Muscle of leg (tissue), 11 donors: Measurements from ENCODE around the gene MYPN. TPM values are rescaled to one million over a fixed set of nuclear protein-coding genes. Genes with fewer than 3 reads are reported as not detected.
"Not testable (repeated sequence)": the region's sequence is repeated elsewhere in the genome, so short reads cannot be mapped to it uniquely, and the experiment has no call there.

Source experiments
- DNase-seq: peaks from one replicate; pipeline ENCODE4 v3.0.0; 2013
- H3K27ac ChIP-seq: one replicate; pipeline ENCODE4 v1.5.1; 2013; ENCODE audit warnings: mild to moderate bottlenecking, low read length, control low read depth
- H3K27me3 ChIP-seq: one replicate; pipeline ENCODE4 v1.6.1; 2013; ENCODE audit warnings: low read length; ENCODE audit not compliant: control insufficient read depth, insufficient read depth
- H3K36me3 ChIP-seq: one replicate; pipeline ENCODE4 v1.6.1; 2013; ENCODE audit warnings: low read length; ENCODE audit not compliant: control insufficient read depth, insufficient read depth
- H3K4me1 ChIP-seq: one replicate; pipeline ENCODE4 v1.6.1; 2013; ENCODE audit warnings: low read length; ENCODE audit not compliant: control insufficient read depth, insufficient read depth
- H3K4me3 ChIP-seq: one replicate; pipeline ENCODE4 v1.5.1; 2013; ENCODE audit warnings: low read length, control low read depth
- H3K9me3 ChIP-seq: replicated peaks from 2 replicates; pipeline ENCODE4 v1.6.1; 2013; ENCODE audit warnings: low read depth, low read length; ENCODE audit not compliant: control insufficient read depth
- WGBS: methylation state at CpG from one replicate; pipeline ENCODE4 v1.1.5; 2013; ENCODE audit warnings: missing lambda C conversion rate; ENCODE audit not compliant: insufficient coverage; 5-methylcytosine and 5-hydroxymethylcytosine counted together
- polyA plus RNA-seq, 8 donors: library from polyadenylated mRNA; unstranded; fragments of 120-200 nt; gene quantifications; one replicate each; pipeline versions ENCODE4 v1.2.1 to v1.2.3, GENCODE V29; 2013; ENCODE audit warnings: inconsistent platforms in 1 of 8, low replicate concordance in 1 of 8; ENCODE audit not compliant: insufficient read length in 8 of 8, insufficient read depth in 1 of 8
- total RNA-seq: library from RNA; stranded (reverse); fragments of 120-200 nt; gene quantifications from one replicate; pipeline ENCODE4 v1.2.4, GENCODE V29; 2013

Gene MYPN
- total and polyA plus RNA-seq, 9 donors: 49.1 to 88.0 (median 63.3) TPM

GRCh38 chr10:68237173-68237572, 127.9 kb downstream of the MYPN start:
- DNase-seq: no peak
- no CpG with 5 or more reads among the region's 3 CpGs for WGBS
- H3K9me3 ChIP-seq: no peaks in the 10 kb centered on the region

GRCh38 chr10:68238371-68238770, 129.1 kb downstream of the MYPN start:
- no peaks in the 10 kb centered on the region for H3K36me3 ChIP-seq
- DNase-seq: no peak
- WGBS: 87% methylated on average over 6 of the region's 6 CpGs
- H3K4me3 ChIP-seq: no peak overlapping the region
- H3K27ac ChIP-seq: no peak overlapping the region
- H3K27me3 ChIP-seq: peaks cover 3% of the 10 kb centered on the region
- H3K4me1 ChIP-seq: no peaks in the 10 kb centered on the region
- no peaks in the 10 kb centered on the region for H3K9me3 ChIP-seq

More at GRCh38 chr10:68237173-68237572, 127.9 kb downstream of the MYPN start:
- Histone ChIP-seq H3K27me3 (peaks cover 3% of the 10 kb centered on the region), H3K36me3 (no peaks in the 10 kb centered on the region), H3K27ac (no peak overlapping the region), H3K4me1 (no peaks in the 10 kb centered on the region), H3K4me3 (no peak overlapping the region)

DNA sequence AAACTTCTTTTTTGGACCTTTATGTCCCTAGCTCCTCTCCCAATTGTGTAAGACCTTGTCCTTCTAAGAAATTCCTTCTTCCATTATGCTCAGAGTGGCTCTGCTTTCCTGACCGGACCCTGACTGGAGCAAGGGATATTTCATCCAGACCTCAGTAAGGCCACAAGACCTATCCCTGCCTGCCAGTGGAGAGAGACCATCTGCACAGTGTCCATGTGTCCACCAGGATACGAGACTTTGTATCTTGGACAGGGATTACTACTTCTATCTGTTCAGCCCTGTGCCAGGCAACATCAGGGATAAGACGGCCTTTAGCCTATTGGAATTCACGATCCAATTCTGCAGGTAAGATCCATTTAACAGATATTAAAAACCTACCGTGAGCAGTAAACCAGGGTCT, 129.8 kb downstream of the MYPN start:
- Histone ChIP-seq H3K4me1 (no peaks in the 10 kb centered on the region), H3K27ac (no peak overlapping the region), H3K36me3 (no peaks in the 10 kb centered on the region), H3K9me3 (no peaks in the 10 kb centered on the region), H3K27me3 (peaks cover 2% of the 10 kb centered on the region), H3K4me3 (no peak overlapping the region)
- WGBS: 86% methylated on average over 2 of the region's 5 CpGs
- no peak for DNase-seq

DNA sequence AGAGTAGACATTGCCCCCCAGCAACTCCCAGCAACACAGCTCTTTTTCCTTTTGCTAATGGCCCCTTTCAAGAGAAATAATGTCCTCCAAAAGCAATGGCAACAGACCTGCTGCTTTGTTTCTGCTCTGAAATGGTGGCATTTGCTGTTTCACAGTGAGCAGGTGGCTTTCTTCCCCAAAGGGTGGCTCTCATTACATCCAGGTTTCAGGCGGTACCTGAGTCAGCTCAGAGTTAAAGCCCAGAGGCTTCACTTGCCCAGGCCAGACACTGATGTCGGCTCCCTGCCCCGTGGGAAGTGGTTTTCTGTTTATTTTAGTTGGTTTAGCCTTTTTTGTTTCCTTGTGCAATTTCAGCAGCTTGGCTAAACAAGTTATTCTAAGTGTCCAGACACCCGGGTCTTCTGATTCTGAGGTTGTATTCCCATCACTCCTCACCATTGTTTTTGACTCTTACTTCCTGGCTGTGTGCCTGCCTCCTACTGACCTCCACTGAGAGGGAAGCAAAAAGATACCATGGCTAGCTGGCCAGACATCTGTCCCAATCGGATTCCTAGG, 130.4 kb downstream of the MYPN start:
- Histone ChIP-seq H3K36me3 (no peaks in the 10 kb centered on the region), H3K27me3 (no peaks in the 10 kb centered on the region), H3K27ac (no peak overlapping the region), H3K4me1 (no peaks in the 10 kb centered on the region), H3K9me3 (no peaks in the 10 kb centered on the region), H3K4me3 (no peak overlapping the region)
- no peak for DNase-seq
- WGBS: 17% methylated on average over 1 of the region's 5 CpGs

GRCh38 chr10:68242051-68242450, 132.8 kb downstream of the MYPN start:
- no peaks in the 10 kb centered on the region for H3K27me3 ChIP-seq
- no peaks in the 10 kb centered on the region for H3K4me1 ChIP-seq
- 84% methylated on average over 2 of the region's 2 CpGs for WGBS
- no peak overlapping the region for H3K4me3 ChIP-seq
- H3K27ac ChIP-seq: no peak overlapping the region
- H3K36me3 ChIP-seq: no peaks in the 10 kb centered on the region
- DNase-seq: no peak
- no peaks in the 10 kb centered on the region for H3K9me3 ChIP-seq

DNA sequence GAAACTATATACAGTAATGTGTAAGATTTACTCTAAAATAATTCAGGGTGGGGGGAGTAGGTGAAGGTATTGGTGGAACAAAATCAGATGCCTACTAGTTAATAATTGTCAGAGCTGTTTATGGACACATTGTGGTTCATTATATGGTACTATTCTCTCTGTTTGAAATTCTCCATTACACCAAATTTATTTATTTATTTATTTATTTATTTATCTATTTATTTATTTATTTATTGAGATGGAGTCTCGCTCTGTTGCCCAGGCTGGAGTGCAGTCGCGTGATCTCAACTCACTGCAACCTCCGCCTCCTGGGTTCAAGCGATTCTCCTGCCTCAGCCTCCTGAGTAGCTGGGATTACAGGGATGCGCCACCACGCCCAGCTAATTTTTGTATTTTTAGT, 137.1 kb downstream of the MYPN start:
- H3K9me3 ChIP-seq, H3K36me3 ChIP-seq, H3K4me3 ChIP-seq, H3K27me3 ChIP-seq, H3K27ac ChIP-seq, H3K4me1 ChIP-seq, DNase-seq: not testable (repeated sequence)
- WGBS: 100% methylated on average over 3 of the region's 7 CpGs

GRCh38 chr10:68247931-68248330, 138.6 kb downstream of the MYPN start:
- Histone ChIP-seq H3K4me3 (no peak overlapping the region), H3K36me3 (no peaks in the 10 kb centered on the region), H3K9me3 (no peaks in the 10 kb centered on the region), H3K27me3 (peaks cover 3% of the 10 kb centered on the region), H3K4me1 (no peaks in the 10 kb centered on the region), H3K27ac (no peak overlapping the region)
- no peak for DNase-seq
- WGBS: 40% methylated on average over 2 of the region's 6 CpGs

GRCh38 chr10:68249297-68249696, 140.0 kb downstream of the MYPN start:
- no peak overlapping the region for H3K27ac ChIP-seq
- WGBS: 93% methylated on average over 3 of the region's 4 CpGs
- no peak for DNase-seq

GRCh38 chr10:68251151-68251550, 141.9 kb downstream of the MYPN start:
- no peak for DNase-seq

More at GRCh38 chr10:68249297-68249696, 140.0 kb downstream of the MYPN start:
- Histone ChIP-seq H3K36me3 (no peaks in the 10 kb centered on the region), H3K4me1 (no peaks in the 10 kb centered on the region), H3K4me3 (no peak overlapping the region), H3K9me3 (no peaks in the 10 kb centered on the region), H3K27me3 (peaks cover 3% of the 10 kb centered on the region)

GRCh38 chr10:68251625-68252495, 142.6 kb downstream of the MYPN start:
- Histone ChIP-seq H3K4me1 (no peaks in the 10 kb centered on the region), H3K36me3 (no peaks in the 10 kb centered on the region), H3K27me3 (peaks cover 3% of the 10 kb centered on the region), H3K4me3 (no peak overlapping the region), H3K9me3 (no peaks in the 10 kb centered on the region), H3K27ac (no peak overlapping the region)
- no peak for DNase-seq
- WGBS: no CpG with 5 or more reads among the region's 5 CpGs

More at GRCh38 chr10:68251151-68251550, 141.9 kb downstream of the MYPN start:
- Histone ChIP-seq H3K27me3 (peaks cover 3% of the 10 kb centered on the region), H3K4me1 (no peaks in the 10 kb centered on the region), H3K36me3 (no peaks in the 10 kb centered on the region), H3K9me3 (no peaks in the 10 kb centered on the region), H3K27ac (no peak overlapping the region), H3K4me3 (no peak overlapping the region)
- 73% methylated on average over 5 of the region's 7 CpGs for WGBS
